MM.1S (cell line): ENCODE data around the gene DYNC2H1.
"Not testable (repeated sequence)": the region's sequence is repeated elsewhere in the genome, so short reads cannot be mapped to it uniquely, and the experiment has no call there.

Experiments used
- DNase-seq: peaks from one replicate; pipeline ENCODE4 v3.0.0-alpha.2; 2015
- H2AFZ ChIP-seq: fragments of 300-600 bp; sonication (generic); 2 replicates; pipeline ENCODE4 v1.6.0; 2016; ENCODE audit warnings: antibody characterized with exemption, low read length
- H3F3A ChIP-seq: fragments of 300-600 bp; sonication (generic); 2 replicates; pipeline ENCODE4 v1.6.1; 2016; ENCODE audit warnings: mild to moderate bottlenecking, antibody characterized with exemption, low read length, moderate library complexity, mixed read lengths; ENCODE audit not compliant: insufficient read depth
- H3K27ac ChIP-seq: fragments of 300-600 bp; sonication (generic); 2 replicates; pipeline ENCODE4 v1.5.1; 2016; ENCODE audit warnings: mild to moderate bottlenecking, low read length
- H3K27me3 ChIP-seq: fragments of 300-600 bp; sonication (generic); replicated peaks from 2 replicates; pipeline ENCODE4 v1.6.0; 2016; ENCODE audit warnings: low read length; ENCODE audit not compliant: insufficient read depth
- H3K36me3 ChIP-seq: fragments of 300-600 bp; sonication (generic); replicated peaks from 2 replicates; pipeline ENCODE4 v1.6.1; 2016; ENCODE audit warnings: mild to moderate bottlenecking, low read length, mixed read lengths; ENCODE audit not compliant: insufficient read depth
- H3K4me1 ChIP-seq: fragments of 300-600 bp; sonication (generic); 2 replicates; pipeline ENCODE4 v1.6.1; 2016; ENCODE audit warnings: low read length, mixed read lengths
- H3K4me2 ChIP-seq: fragments of 300-600 bp; sonication (generic); 2 replicates; pipeline ENCODE4 v1.6.0; 2016; ENCODE audit warnings: low read depth, low read length
- H3K4me3 ChIP-seq: fragments of 300-600 bp; sonication (generic); 2 replicates; pipeline ENCODE4 v1.5.1; 2016; ENCODE audit warnings: low read length, mixed read lengths
- H3K79me2 ChIP-seq: fragments of 300-600 bp; sonication (generic); 2 replicates; pipeline ENCODE4 v1.6.1; 2016; ENCODE audit warnings: mixed run types, low read length, mixed read lengths
- H3K9ac ChIP-seq: fragments of 300-600 bp; sonication (generic); 2 replicates; pipeline ENCODE4 v1.6.1; 2016; ENCODE audit warnings: low read length, mixed read lengths
- H3K9me2 ChIP-seq: fragments of 300-600 bp; sonication (generic); replicated peaks from 2 replicates; pipeline ENCODE4 v1.6.1; 2016; ENCODE audit warnings: mild to moderate bottlenecking, low read length, mixed read lengths; ENCODE audit not compliant: insufficient read depth
- H3K9me3 ChIP-seq: fragments of 300-600 bp; sonication (generic); replicated peaks from 2 replicates; pipeline ENCODE4 v1.6.1; 2016; ENCODE audit warnings: mild to moderate bottlenecking, low read length, mixed read lengths; ENCODE audit not compliant: insufficient read depth
- H4K20me1 ChIP-seq: fragments of 300-600 bp; sonication (generic); 2 replicates; pipeline ENCODE4 v1.6.1; 2016; ENCODE audit warnings: mild to moderate bottlenecking, low read length, moderate library complexity, mixed read lengths; ENCODE audit not compliant: insufficient read depth
- EZH2 ChIP-seq: fragments of 300-600 bp; sonication (generic); optimal IDR thresholded peaks from 2 replicates; pipeline ENCODE3; 2017; ENCODE audit warnings: low read depth, mild to moderate bottlenecking, antibody characterized with exemption, low read length, mixed read lengths
- EZH2phosphoT487 ChIP-seq: fragments of 300-600 bp; sonication (generic); IDR thresholded peaks from 2 replicates; pipeline ENCODE4 v1.6.1; 2018; ENCODE audit warnings: antibody characterized with exemption, low read length
- TF ChIP-seq, protein P1 (sequence below): fragments of 300-600 bp; sonication (generic); IDR thresholded peaks from 2 replicates; pipeline ENCODE4 v1.5.1; 2016; ENCODE audit warnings: antibody characterized with exemption, low read length, mixed read lengths

Gene DYNC2H1

DNA sequence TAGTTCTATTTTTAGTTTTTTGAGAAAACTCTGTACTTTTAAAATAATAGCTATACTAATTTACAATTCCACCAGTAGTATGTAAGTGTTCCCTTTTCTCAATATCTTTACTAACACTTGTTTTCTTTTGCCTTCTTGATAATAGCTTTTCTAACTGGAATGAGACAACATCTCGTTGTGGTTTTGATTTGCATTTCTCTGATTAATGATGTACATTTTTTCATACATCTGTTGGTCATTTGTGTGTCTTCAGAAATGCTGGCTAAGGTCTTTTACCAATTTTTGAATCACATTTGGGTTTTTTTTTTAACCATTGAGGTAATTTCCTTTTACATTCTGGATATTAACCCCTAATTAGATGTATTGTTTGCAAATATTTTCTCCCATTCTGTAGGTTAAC is 258.9 kb downstream of the DYNC2H1 start:
- Histone ChIP-seq H3K9me2 (no peaks in the 10 kb centered on the region), H3F3A (no peaks in the 10 kb centered on the region), H4K20me1 (no peaks in the 10 kb centered on the region), H3K27me3 (no peaks in the 10 kb centered on the region), H3K4me1 (peaks cover 7% of the 10 kb centered on the region; the same call in 1 of the 2 replicates), H3K4me2 (peak overlapping the region; percentile 11; the same call in 1 of the 2 replicates), H2AFZ (no peak overlapping the region), H3K4me3 (no peak overlapping the region), H3K79me2 (no peaks in the 10 kb centered on the region), H3K27ac (no peak overlapping the region), H3K36me3 (no peaks in the 10 kb centered on the region), H3K9ac (no peak overlapping the region), H3K9me3 (no peaks in the 10 kb centered on the region)
- peak; percentile 19 for DNase-seq
- TF ChIP-seq, protein P1, sequence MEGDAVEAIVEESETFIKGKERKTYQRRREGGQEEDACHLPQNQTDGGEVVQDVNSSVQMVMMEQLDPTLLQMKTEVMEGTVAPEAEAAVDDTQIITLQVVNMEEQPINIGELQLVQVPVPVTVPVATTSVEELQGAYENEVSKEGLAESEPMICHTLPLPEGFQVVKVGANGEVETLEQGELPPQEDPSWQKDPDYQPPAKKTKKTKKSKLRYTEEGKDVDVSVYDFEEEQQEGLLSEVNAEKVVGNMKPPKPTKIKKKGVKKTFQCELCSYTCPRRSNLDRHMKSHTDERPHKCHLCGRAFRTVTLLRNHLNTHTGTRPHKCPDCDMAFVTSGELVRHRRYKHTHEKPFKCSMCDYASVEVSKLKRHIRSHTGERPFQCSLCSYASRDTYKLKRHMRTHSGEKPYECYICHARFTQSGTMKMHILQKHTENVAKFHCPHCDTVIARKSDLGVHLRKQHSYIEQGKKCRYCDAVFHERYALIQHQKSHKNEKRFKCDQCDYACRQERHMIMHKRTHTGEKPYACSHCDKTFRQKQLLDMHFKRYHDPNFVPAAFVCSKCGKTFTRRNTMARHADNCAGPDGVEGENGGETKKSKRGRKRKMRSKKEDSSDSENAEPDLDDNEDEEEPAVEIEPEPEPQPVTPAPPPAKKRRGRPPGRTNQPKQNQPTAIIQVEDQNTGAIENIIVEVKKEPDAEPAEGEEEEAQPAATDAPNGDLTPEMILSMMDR, result no peak
- TF ChIP-seq EZH2phosphoT487, result no peak
- TF ChIP-seq EZH2, result no peak

DNA sequence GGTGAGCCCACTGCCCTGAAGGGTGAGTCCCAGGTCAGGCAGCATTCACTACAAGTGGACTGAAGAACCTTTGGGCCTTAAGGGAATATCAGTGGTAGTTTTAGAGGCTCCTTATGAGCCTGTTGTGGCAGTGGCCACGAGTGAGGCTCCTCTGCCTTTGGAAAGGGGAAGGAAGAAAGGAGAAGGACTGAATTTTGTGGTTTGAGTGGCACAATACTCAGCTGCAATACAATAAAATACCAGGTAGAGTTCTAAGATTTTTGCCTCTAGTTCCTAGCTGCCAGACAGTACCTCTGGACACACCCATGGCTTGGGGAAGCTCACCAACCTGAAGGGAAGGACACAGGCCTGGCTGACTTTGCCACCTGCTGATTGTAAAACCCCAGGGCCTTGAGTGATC is 260.9 kb downstream of the DYNC2H1 start:
- Histone ChIP-seq H3K27me3 (no peaks in the 10 kb centered on the region), H3K4me2 (no peak overlapping the region), H3K9me3 (no peaks in the 10 kb centered on the region), H3K36me3 (no peaks in the 10 kb centered on the region), H3K27ac (no peak overlapping the region), H3K4me3 (no peak overlapping the region), H3K9ac (no peak overlapping the region), H3K79me2 (no peaks in the 10 kb centered on the region), H2AFZ (no peak overlapping the region), H3K9me2 (no peaks in the 10 kb centered on the region), H3F3A (no peaks in the 10 kb centered on the region), H3K4me1 (peaks cover 7% of the 10 kb centered on the region; the same call in 1 of the 2 replicates), H4K20me1 (no peaks in the 10 kb centered on the region)
- DNase-seq, result no peak
- TF ChIP-seq EZH2 (no peak), EZH2phosphoT487 (no peak)
- TF ChIP-seq, protein P1, result no peak

DNA sequence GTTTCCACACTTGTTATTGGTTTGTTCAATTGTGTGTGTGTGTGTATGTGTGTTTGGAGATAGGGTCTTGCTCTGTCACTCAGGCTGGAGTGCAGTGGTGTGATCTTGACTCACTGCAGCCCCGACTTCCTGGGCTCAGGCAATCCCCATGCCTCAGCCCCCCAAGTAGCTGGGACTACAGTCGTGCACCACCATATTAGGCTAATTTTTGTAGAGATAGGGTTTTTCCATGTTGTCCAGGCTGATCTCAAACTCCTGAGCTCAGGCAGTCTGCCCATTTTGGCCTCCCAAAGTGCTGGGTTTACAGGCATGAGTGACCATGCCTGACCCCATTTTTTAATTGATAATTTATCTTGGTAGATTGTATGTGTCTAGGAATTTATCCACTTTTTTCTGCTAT is 263.7 kb downstream of the DYNC2H1 start:
- Histone ChIP-seq H3K4me1 (peaks cover 4% of the 10 kb centered on the region; the same call in 1 of the 2 replicates), H3K4me2 (no peak overlapping the region), H3K4me3 (no peak overlapping the region), H3K9ac (no peak overlapping the region), H3K79me2 (no peaks in the 10 kb centered on the region), H2AFZ (no peak overlapping the region), H3K27ac (no peak overlapping the region), H3K9me3 (no peaks in the 10 kb centered on the region), H3K27me3 (no peaks in the 10 kb centered on the region), H3F3A (no peaks in the 10 kb centered on the region), H4K20me1 (no peaks in the 10 kb centered on the region), H3K9me2 (no peaks in the 10 kb centered on the region), H3K36me3 (no peaks in the 10 kb centered on the region)
- DNase-seq, result no peak
- TF ChIP-seq, protein P1, result no peak
- no peak for TF ChIP-seq EZH2phosphoT487
- TF ChIP-seq EZH2, result no peak

DNA sequence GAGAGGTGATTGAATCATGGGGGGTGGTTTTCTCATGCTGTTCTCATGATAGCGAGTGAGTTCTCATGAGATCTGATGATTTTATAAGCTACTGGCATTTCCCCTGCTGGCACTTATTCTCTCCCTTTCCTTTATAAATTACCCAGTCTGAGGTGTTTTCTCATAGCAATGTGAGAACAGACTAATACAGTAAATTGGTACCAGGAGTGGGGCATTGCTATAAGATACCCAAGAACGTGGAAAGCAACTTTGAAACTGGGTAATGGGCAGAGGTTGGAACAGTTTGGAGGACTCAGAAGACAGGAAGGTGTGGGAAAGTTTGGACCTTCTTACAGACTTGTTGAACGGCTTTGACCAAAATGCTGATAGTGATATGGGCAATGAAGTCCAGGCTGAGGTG is 265.0 kb downstream of the DYNC2H1 start:
- not testable (repeated sequence) for H4K20me1 ChIP-seq, H3K9me2 ChIP-seq, H3K27me3 ChIP-seq, H3K4me1 ChIP-seq, H3K79me2 ChIP-seq, H3K27ac ChIP-seq, H3K9ac ChIP-seq, H3K4me2 ChIP-seq, H3F3A ChIP-seq, H3K4me3 ChIP-seq, H2AFZ ChIP-seq, H3K36me3 ChIP-seq, DNase-seq, H3K9me3 ChIP-seq
